Hair follicular keratinocyte (primary cell): ENCODE results near the gene RBCK1. TPM values are rescaled to one million over a fixed set of nuclear protein-coding genes. Genes with fewer than 3 reads are reported as not detected.

Experiments used
- total RNA-seq: library from RNA; depleted of rRNA; stranded (reverse); fragments of >200 nt; gene quantifications from 2 replicates; pipeline ENCODE4 v1.2.3, GENCODE V29; 2015

RBCK1 gene
- 190 and 417 TPM in 2 replicates for total RNA-seq

DNA sequence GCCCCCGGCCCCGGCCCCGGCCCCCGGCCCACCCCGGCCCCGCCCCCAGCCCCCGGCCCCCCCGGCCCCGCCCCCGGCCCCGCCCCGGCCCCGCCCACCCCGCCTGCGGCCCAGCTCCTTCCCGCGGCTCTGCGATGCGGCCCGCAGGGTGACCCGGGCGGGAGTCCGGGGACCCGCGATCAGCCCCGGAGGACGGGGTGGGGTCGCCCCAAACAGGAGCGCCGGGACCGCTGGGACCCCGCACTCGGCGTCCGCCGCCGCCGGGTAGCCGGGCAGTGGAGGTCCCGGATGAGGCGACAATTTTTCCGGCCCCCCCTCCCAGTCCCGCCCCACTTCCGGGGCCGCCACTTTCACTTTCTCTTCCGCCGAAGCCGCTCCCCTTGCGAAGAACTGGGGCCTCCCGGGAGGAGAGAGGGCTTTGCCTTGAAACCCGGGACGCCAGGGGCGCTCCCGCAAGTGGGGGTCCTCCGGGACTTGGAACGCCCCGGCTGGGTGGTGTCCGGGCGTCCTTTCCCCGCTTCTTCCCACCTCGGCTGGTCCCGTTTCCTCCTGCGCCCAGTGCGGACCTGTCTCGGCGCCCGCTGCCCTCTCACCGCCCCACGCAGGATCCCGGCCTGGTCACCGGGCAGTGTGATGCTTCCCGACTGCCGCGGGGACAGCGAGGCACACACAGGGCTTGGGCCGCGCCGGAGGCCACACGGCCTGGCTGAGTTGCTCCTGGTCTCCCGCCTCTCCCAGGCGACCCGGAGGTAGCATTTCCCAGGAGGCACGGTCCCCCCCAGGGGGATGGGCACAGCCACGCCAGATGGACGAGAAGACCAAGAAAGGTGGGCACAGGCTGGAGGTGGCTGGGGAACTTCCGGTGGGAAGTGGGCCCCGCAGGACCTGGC lies at the start of gene RBCK1:
Gene RBCK1 (plus strand): TSS at position 347 of the 890 bp plus-strand sequence. CDS start 459 bp downstream, at position 806.

DNA sequence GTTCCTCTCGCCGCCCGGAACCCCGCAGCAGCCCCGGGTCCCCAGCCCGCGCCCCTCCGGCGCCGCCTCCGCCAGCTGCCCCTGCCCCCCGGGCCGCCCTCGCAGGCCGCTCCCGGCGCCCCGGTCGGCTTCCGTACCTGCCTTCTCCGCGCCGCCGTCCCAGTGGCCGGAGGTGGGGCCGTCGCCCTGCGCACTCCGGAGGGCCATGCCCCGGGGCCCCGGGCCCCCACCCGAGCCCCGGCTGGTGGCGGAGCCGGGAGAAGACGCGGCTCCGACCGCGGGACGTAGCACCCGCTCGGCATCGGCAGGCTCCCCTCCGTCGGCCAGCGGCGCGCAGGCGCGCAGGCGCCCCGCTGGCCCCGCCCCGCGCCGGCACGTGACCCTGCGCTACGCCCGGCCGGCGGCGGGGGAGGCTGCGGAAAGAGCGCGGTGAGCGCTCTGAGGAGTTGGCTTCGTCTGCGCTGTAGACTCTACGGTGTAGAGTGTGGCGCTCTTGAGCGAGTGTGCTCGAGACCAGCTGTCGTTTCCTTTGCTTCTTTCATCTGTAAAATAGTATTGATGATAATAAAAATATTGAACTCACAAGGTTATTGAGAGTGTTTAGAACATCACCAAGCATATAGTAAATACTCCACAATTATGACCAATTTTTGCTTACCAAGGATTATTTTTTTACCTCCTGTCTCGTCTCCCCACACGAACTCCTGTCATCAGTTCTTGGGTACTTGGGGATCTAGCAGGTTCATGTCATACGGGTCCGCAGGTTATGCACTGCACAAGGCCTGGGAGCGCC lies 54.3 kb downstream of the RBCK1 start, which contains the start of gene TBC1D20:
Gene TBC1D20 (minus strand): TSS at position 335 of the 793 bp plus-strand sequence. CDS start 128 bp downstream, at position 207.

Other genes with a start within 250 kb of the RBCK1 start
- not detected in 2 replicates for gene DEFB128, start 218.6 kb upstream of the RBCK1 start, total RNA-seq
- gene DEFB129, start 181.0 kb upstream of the RBCK1 start, total RNA-seq, result not detected in 2 replicates
- gene DEFB132, start 150.6 kb upstream of the RBCK1 start, total RNA-seq, result not detected in 2 replicates
- gene C20orf96, start 117.5 kb upstream of the RBCK1 start, total RNA-seq, result 0.15 and 0.23 TPM in 2 replicates
- gene ZCCHC3, start 110.7 kb upstream of the RBCK1 start, total RNA-seq, result 9.2 and 11.5 TPM in 2 replicates
- gene SOX12, start 82.7 kb upstream of the RBCK1 start, total RNA-seq, result 6.6 and 8.9 TPM in 2 replicates
- gene NRSN2, start 61.2 kb upstream of the RBCK1 start, total RNA-seq, result 38.7 and 58.4 TPM in 2 replicates
- 309 and 564 TPM in 2 replicates for gene TRIB3, start 27.5 kb upstream of the RBCK1 start, total RNA-seq
- gene TBC1D20, start 54.2 kb downstream of the RBCK1 start, total RNA-seq, result 21.2 and 31.8 TPM in 2 replicates
- 84.4 and 133 TPM in 2 replicates for gene CSNK2A1, start 135.5 kb downstream of the RBCK1 start, total RNA-seq
- not detected in 2 replicates for gene TCF15, start 202.0 kb downstream of the RBCK1 start, total RNA-seq
- 91.5 and 92.3 TPM in 2 replicates for gene SRXN1, start 244.9 kb downstream of the RBCK1 start, total RNA-seq